Loucy (cell line): ENCODE results near the gene TBC1D7.

Source experiments
- H2AFZ ChIP-seq: fragments of 200-600 bp; sonication (generic); 2 replicates; pipeline ENCODE4 v1.6.0; 2016; ENCODE audit warnings: antibody characterized with exemption, mild to moderate bottlenecking, low read length, moderate library complexity
- H3F3A ChIP-seq: fragments of 200-600 bp; 2 replicates; pipeline ENCODE4 v1.6.0; 2016; ENCODE audit warnings: antibody characterized with exemption, low read depth, mild to moderate bottlenecking
- H3K27me3 ChIP-seq: fragments of 200-600 bp; sonication (generic); 2 replicates; pipeline ENCODE4 v1.6.1; 2014; ENCODE audit warnings: low read length, mild to moderate bottlenecking; ENCODE audit not compliant: insufficient read depth, poor library complexity, severe bottlenecking
- H3K36me3 ChIP-seq: fragments of 200-600 bp; sonication (generic); 2 replicates; pipeline ENCODE4 v1.6.1; 2016; ENCODE audit warnings: low read length; ENCODE audit not compliant: insufficient read depth
- H3K4me1 ChIP-seq: fragments of 200-600 bp; sonication (generic); 2 replicates; pipeline ENCODE4 v1.5.1; 2014; ENCODE audit warnings: low read length, mild to moderate bottlenecking; ENCODE audit not compliant: insufficient read depth, poor library complexity, severe bottlenecking
- H3K4me2 ChIP-seq: fragments of 200-600 bp; sonication (generic); 2 replicates; pipeline ENCODE4 v1.6.0; 2014; ENCODE audit warnings: antibody characterized with exemption, low read length, low read depth, mild to moderate bottlenecking; ENCODE audit not compliant: poor library complexity, severe bottlenecking
- H3K4me3 ChIP-seq: fragments of 200-600 bp; sonication (generic); 2 replicates; pipeline ENCODE4 v1.5.1; 2014; ENCODE audit warnings: low read length, mild to moderate bottlenecking, mixed read lengths; ENCODE audit not compliant: poor library complexity, severe bottlenecking
- H3K79me2 ChIP-seq: fragments of 200-600 bp; sonication (generic); 2 replicates; pipeline ENCODE4 v1.6.1; 2014; ENCODE audit warnings: low read length; ENCODE audit not compliant: insufficient read depth
- H3K9ac ChIP-seq: fragments of 200-600 bp; sonication (generic); 2 replicates; pipeline ENCODE4 v1.6.0; 2014; ENCODE audit warnings: mild to moderate bottlenecking, low read depth, low read length, moderate library complexity; ENCODE audit not compliant: poor library complexity, severe bottlenecking
- H3K9me2 ChIP-seq: fragments of 200-600 bp; sonication (generic); replicated peaks from 2 replicates; pipeline ENCODE4 v1.6.1; 2016; ENCODE audit warnings: low read depth, low read length, mixed read lengths
- H3K9me3 ChIP-seq: fragments of 200-600 bp; sonication (generic); 2 replicates; pipeline ENCODE4 v1.6.1; 2014; ENCODE audit warnings: mild to moderate bottlenecking, antibody characterized with exemption, low read length, low read depth; ENCODE audit not compliant: insufficient read depth
- H4K20me1 ChIP-seq: fragments of 200-600 bp; sonication (generic); 2 replicates; pipeline ENCODE4 v1.6.0; 2014; ENCODE audit warnings: antibody characterized with exemption, low read length, mild to moderate bottlenecking; ENCODE audit not compliant: insufficient read depth, poor library complexity, severe bottlenecking
- CTCF ChIP-seq: fragments of 200-600 bp; sonication (generic); conservative IDR thresholded peaks from 2 replicates; pipeline ENCODE4 v1.5.1; 2014; ENCODE audit warnings: mild to moderate bottlenecking, antibody characterized with exemption, low read length
- EZH2phosphoT487 ChIP-seq: fragments of 200-600 bp; IDR thresholded peaks from 2 replicates; pipeline ENCODE4 v1.6.1; 2018; ENCODE audit warnings: antibody characterized with exemption, mild to moderate bottlenecking, moderate library complexity, borderline replicate concordance

The TBC1D7 gene

GRCh38 chr6:13348334-13349113 lies 20.2 kb upstream of the TBC1D7 start:
- Histone ChIP-seq H3K79me2 (no peaks in the 10 kb centered on the region), H4K20me1 (no peaks in the 10 kb centered on the region), H3K4me1 (no peaks in the 10 kb centered on the region), H3K9me3 (no peaks in the 10 kb centered on the region), H2AFZ (no peak overlapping the region), H3K4me2 (no peak overlapping the region), H3K9ac (no peak overlapping the region), H3K27me3 (no peaks in the 10 kb centered on the region), H3K9me2 (no peaks in the 10 kb centered on the region), H3K4me3 (no peak overlapping the region), H3F3A (no peaks in the 10 kb centered on the region), H3K36me3 (no peaks in the 10 kb centered on the region)
- TF ChIP-seq CTCF, result no peak
- TF ChIP-seq EZH2phosphoT487, result no peak

GRCh38 chr6:13346245-13346644 lies 17.9 kb upstream of the TBC1D7 start:
- Histone ChIP-seq H3K9me3 (no peaks in the 10 kb centered on the region), H3K9ac (no peak overlapping the region), H2AFZ (no peak overlapping the region), H3K4me3 (no peak overlapping the region), H3K9me2 (no peaks in the 10 kb centered on the region), H3K27me3 (no peaks in the 10 kb centered on the region), H3K36me3 (no peaks in the 10 kb centered on the region), H3F3A (no peaks in the 10 kb centered on the region), H3K79me2 (no peaks in the 10 kb centered on the region), H3K4me1 (no peaks in the 10 kb centered on the region), H4K20me1 (no peaks in the 10 kb centered on the region), H3K4me2 (no peak overlapping the region)
- TF ChIP-seq EZH2phosphoT487 (no peak), CTCF (no peak)

- H3K9ac ChIP-seq, result no peak overlapping the region
- H2AFZ ChIP-seq, result no peak overlapping the region
- no peaks in the 10 kb centered on the region for H3K79me2 ChIP-seq
- H3K36me3 ChIP-seq, result no peaks in the 10 kb centered on the region
- H3F3A ChIP-seq, result no peaks in the 10 kb centered on the region
- H3K27me3 ChIP-seq, result no peaks in the 10 kb centered on the region
- no peaks in the 10 kb centered on the region for H3K9me2 ChIP-seq
- H3K4me3 ChIP-seq, result no peak overlapping the region
- no peak overlapping the region for H3K4me2 ChIP-seq
- no peaks in the 10 kb centered on the region for H4K20me1 ChIP-seq
- TF ChIP-seq CTCF, result no peak
- TF ChIP-seq EZH2phosphoT487, result no peak
- H3K9me3 ChIP-seq, result no peaks in the 10 kb centered on the region
- H3K4me1 ChIP-seq, result no peaks in the 10 kb centered on the region
These were observed 14.2 kb upstream of the TBC1D7 start for GRCh38 chr6:13342414-13343019.
